ENCODE measurements around the gene UCKL1.
A peak's percentile ranks its signal among the peaks of the same experiment; 100 is the strongest.
"Not testable (repeated sequence)": the region's sequence is repeated elsewhere in the genome, so short reads cannot be mapped to it uniquely, and the experiment has no call there.

The UCKL1 gene

GRCh38 chr20:63917811-63918210, 38.4 kb downstream of the UCKL1 start:
- DNase-seq: no peak

GRCh38 chr20:63916371-63916939, 39.8 kb downstream of the UCKL1 start:
- not testable (repeated sequence) for DNase-seq

- DNase-seq: no peak
Observed at GRCh38 chr20:63915471-63915870, 40.7 kb downstream of the UCKL1 start.

GRCh38 chr20:63913768-63914167, 42.4 kb downstream of the UCKL1 start:
- DNase-seq: no peak

GRCh38 chr20:63911176-63911575, 45.0 kb downstream of the UCKL1 start:
- no peak for DNase-seq

- no peak for DNase-seq
Observed at GRCh38 chr20:63908008-63908682, 48.1 kb downstream of the UCKL1 start.

GRCh38 chr20:63903796-63904561, 52.2 kb downstream of the UCKL1 start:
- DNase-seq: no peak

GRCh38 chr20:63900413-63900812, 55.8 kb downstream of the UCKL1 start:
- DNase-seq: no peak

GRCh38 chr20:63898882-63899558, 57.2 kb downstream of the UCKL1 start:
- DNase-seq: no peak

GRCh38 chr20:63897978-63898561, 58.1 kb downstream of the UCKL1 start:
- no peak for DNase-seq

GRCh38 chr20:63896264-63897105, 59.7 kb downstream of the UCKL1 start:
- DNase-seq: peak; percentile 86

GRCh38 chr20:63895952-63896263, 60.3 kb downstream of the UCKL1 start:
- peak; percentile 37 for DNase-seq

GRCh38 chr20:63895202-63895951, 60.8 kb downstream of the UCKL1 start:
- DNase-seq: no peak

- peak; percentile 92 for DNase-seq
Observed at GRCh38 chr20:63894358-63895201, 61.6 kb downstream of the UCKL1 start, which contains the start of gene DNAJC5. Gene DNAJC5, plus strand, starts transcription at chr20:63895126. Its CDS starts 33,220 bp downstream, at chr20:63928346.

GRCh38 chr20:63893999-63894357, 62.2 kb downstream of the UCKL1 start:
- no peak for DNase-seq

GRCh38 chr20:63892402-63892801, 63.8 kb downstream of the UCKL1 start:
- DNase-seq: no peak

- DNase-seq: no peak
Observed at GRCh38 chr20:63891061-63892002, 64.9 kb downstream of the UCKL1 start.

- no peak for DNase-seq
Observed at GRCh38 chr20:63890616-63891015, 65.6 kb downstream of the UCKL1 start.

GRCh38 chr20:63890201-63890576, 66.0 kb downstream of the UCKL1 start:
- no peak for DNase-seq

All from NCI-H2029 (cell line).